ENCODE measurements around the gene PCDHGB2.
A peak's percentile ranks its signal among the peaks of the same experiment; 100 is the strongest.

PCDHGB2 gene

DNA sequence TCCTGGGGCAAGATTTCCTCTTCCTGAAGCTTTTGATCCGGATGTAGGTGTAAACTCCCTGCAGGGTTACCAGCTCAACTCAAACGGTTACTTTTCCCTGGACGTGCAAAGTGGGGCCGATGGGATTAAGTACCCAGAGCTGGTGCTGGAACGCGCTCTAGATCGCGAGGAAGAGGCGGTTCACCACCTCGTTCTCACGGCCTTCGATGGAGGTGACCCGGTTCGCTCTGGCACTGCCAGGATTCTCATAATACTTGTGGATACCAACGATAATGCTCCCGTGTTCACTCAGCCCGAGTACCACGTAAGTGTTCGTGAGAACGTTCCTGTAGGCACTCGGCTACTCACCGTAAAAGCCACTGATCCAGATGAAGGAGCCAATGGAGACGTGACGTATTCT is 4.2 kb upstream of the PCDHGB2 start:
- TF ChIP-seq SIN3A (IDR thresholded peaks at IDR 0.05; ENCODE audit: borderline replicate concordance, insufficient read depth, low read length) (no peak), FOXP2 (optimal IDR thresholded peaks at IDR 0.05; ENCODE audit: borderline replicate concordance, extremely low read depth, extremely low read length, insufficient read depth) (no peak), POLR2AphosphoS5 (IDR thresholded peaks at IDR 0.05; ENCODE audit: low read depth, low read length) (no peak), TAF1 (IDR thresholded peaks at IDR 0.05; ENCODE audit: borderline replicate concordance, insufficient read depth, low read length) (no peak)
- TF ChIP-seq, protein P1, sequence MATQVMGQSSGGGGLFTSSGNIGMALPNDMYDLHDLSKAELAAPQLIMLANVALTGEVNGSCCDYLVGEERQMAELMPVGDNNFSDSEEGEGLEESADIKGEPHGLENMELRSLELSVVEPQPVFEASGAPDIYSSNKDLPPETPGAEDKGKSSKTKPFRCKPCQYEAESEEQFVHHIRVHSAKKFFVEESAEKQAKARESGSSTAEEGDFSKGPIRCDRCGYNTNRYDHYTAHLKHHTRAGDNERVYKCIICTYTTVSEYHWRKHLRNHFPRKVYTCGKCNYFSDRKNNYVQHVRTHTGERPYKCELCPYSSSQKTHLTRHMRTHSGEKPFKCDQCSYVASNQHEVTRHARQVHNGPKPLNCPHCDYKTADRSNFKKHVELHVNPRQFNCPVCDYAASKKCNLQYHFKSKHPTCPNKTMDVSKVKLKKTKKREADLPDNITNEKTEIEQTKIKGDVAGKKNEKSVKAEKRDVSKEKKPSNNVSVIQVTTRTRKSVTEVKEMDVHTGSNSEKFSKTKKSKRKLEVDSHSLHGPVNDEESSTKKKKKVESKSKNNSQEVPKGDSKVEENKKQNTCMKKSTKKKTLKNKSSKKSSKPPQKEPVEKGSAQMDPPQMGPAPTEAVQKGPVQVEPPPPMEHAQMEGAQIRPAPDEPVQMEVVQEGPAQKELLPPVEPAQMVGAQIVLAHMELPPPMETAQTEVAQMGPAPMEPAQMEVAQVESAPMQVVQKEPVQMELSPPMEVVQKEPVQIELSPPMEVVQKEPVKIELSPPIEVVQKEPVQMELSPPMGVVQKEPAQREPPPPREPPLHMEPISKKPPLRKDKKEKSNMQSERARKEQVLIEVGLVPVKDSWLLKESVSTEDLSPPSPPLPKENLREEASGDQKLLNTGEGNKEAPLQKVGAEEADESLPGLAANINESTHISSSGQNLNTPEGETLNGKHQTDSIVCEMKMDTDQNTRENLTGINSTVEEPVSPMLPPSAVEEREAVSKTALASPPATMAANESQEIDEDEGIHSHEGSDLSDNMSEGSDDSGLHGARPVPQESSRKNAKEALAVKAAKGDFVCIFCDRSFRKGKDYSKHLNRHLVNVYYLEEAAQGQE (IDR thresholded peaks at IDR 0.05; ENCODE audit: insufficient read depth in 1 of 2, low read depth in 2 of 2, low read length in 2 of 2): no peak

DNA sequence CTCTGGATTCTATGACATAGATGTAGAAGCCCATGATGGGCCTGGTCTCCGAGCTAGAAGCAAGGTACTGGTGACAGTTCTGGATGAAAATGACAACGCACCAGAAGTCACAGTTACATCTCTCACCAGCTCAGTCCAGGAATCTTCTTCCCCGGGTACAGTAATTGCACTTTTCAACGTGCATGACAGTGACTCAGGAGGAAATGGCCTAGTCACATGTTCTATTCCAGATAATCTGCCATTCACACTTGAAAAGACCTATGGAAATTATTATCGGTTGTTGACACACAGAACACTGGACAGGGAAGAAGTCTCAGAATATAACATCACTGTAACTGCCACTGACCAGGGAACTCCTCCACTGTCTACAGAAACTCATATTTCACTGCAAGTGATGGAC is 3.7 kb upstream of the PCDHGB2 start:
- TF ChIP-seq POLR2AphosphoS5 (IDR thresholded peaks at IDR 0.05; ENCODE audit: low read depth, low read length): no peak
- TF ChIP-seq, protein P1 (IDR thresholded peaks at IDR 0.05; ENCODE audit: insufficient read depth in 1 of 2, low read depth in 2 of 2, low read length in 2 of 2): no peak
- TF ChIP-seq SIN3A (IDR thresholded peaks at IDR 0.05; ENCODE audit: borderline replicate concordance, insufficient read depth, low read length): no peak
- no peak for TF ChIP-seq FOXP2 (optimal IDR thresholded peaks at IDR 0.05; ENCODE audit: borderline replicate concordance, extremely low read depth, extremely low read length, insufficient read depth)
- TF ChIP-seq TAF1 (IDR thresholded peaks at IDR 0.05; ENCODE audit: borderline replicate concordance, insufficient read depth, low read length): no peak

DNA sequence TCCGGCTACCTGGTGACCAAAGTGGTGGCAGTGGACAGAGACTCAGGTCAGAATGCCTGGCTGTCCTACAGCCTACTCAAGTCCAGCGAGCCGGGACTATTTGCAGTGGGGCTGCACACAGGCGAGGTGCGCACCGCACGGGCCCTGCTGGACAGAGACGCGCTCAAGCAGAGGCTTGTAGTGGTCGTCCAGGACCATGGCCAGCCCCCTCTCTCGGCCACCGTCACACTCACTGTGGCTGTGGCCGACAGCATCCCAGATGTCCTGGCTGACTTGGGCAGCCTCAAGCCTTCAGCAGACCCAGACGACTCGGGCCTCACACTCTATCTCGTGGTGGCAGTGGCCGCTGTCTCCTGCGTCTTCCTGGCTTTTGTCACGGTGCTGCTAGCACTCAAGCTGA is 2.8 kb upstream of the PCDHGB2 start:
- TF ChIP-seq, protein P1 (IDR thresholded peaks at IDR 0.05; ENCODE audit: insufficient read depth in 1 of 2, low read depth in 2 of 2, low read length in 2 of 2): peak in 1 of 2 experiments; percentile 53; a peak in 1 of 4 replicates
- TF ChIP-seq FOXP2 (optimal IDR thresholded peaks at IDR 0.05; ENCODE audit: borderline replicate concordance, extremely low read depth, extremely low read length, insufficient read depth): no peak

DNA sequence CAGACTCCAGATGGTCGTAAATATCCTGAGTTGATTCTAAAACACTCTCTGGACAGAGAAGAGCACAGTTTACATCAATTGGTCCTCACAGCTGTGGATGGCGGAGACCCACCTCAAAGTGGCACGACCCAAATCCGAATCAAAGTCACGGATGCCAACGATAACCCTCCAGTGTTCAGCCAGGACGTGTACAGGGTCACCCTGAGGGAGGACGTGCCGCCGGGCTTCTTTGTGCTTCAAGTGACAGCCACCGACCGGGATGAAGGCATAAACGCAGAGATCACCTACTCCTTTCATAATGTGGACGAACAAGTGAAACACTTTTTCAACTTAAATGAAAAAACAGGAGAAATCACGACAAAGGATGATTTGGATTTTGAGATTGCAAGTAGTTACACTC is 891 bp downstream of the PCDHGB2 start:
- no peak for TF ChIP-seq FOXP2 (optimal IDR thresholded peaks at IDR 0.05; ENCODE audit: borderline replicate concordance, extremely low read depth, extremely low read length, insufficient read depth)
- TF ChIP-seq SIN3A (IDR thresholded peaks at IDR 0.05; ENCODE audit: borderline replicate concordance, insufficient read depth, low read length): no peak
- TF ChIP-seq POLR2AphosphoS5 (IDR thresholded peaks at IDR 0.05; ENCODE audit: low read depth, low read length): no peak
- TF ChIP-seq, protein P1 (IDR thresholded peaks at IDR 0.05; ENCODE audit: insufficient read depth in 1 of 2, low read depth in 2 of 2, low read length in 2 of 2): no peak

DNA sequence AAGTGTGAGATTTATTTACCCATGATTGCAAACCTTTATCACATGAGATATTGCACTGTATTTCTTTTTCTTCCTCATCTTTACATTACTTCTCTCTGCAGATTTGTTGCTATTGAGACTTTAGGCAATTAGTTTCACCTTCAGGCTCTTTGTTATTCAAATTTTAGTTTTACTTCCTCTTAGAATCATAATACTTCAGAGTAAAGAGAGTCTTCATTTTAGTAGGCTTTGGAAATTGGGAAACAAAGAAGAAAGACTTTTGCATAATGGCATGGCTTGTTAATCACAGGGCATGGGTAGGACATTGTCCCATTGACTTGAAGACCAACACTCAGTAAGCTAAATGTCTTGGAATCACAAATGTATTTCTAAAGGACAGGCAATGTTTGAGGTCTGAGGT is 2.9 kb downstream of the PCDHGB2 start:
- no peak for TF ChIP-seq FOXP2 (optimal IDR thresholded peaks at IDR 0.05; ENCODE audit: borderline replicate concordance, extremely low read depth, extremely low read length, insufficient read depth)
- TF ChIP-seq, protein P1 (IDR thresholded peaks at IDR 0.05; ENCODE audit: insufficient read depth in 1 of 2, low read depth in 2 of 2, low read length in 2 of 2): no peak
- TF ChIP-seq SIN3A (IDR thresholded peaks at IDR 0.05; ENCODE audit: borderline replicate concordance, insufficient read depth, low read length): no peak
- no peak for TF ChIP-seq POLR2AphosphoS5 (IDR thresholded peaks at IDR 0.05; ENCODE audit: low read depth, low read length)
- TF ChIP-seq TAF1 (IDR thresholded peaks at IDR 0.05; ENCODE audit: borderline replicate concordance, insufficient read depth, low read length): no peak
